Tibial artery (tissue), 4 donors: ENCODE measurements around the gene FRMD8.
A peak's percentile ranks its signal among the peaks of the same experiment; 100 is the strongest.

Source experiments
- DNase-seq, 2 donors: peaks; one replicate each; pipeline ENCODE4 v3.0.0-alpha.2; 2019
- H3K27ac ChIP-seq, 2 donors: fragments of 200-600 bp; sonication (generic) in 1 of 2; 1 replicate in 1 of 2; 2 replicates in 1 of 2; pipeline ENCODE4 v1.5.1; 2018 to 2019; ENCODE audit warnings: mild to moderate bottlenecking in 1 of 2
- H3K27me3 ChIP-seq, 2 donors: fragments of 200-600 bp; sonication (generic) in 1 of 2; one replicate each; pipeline versions ENCODE4 v1.5.1 to v1.6.0; 2016 to 2019
- H3K36me3 ChIP-seq, 3 donors: fragments of 200-600 bp; sonication (generic) in 2 of 3; one replicate each; pipeline ENCODE4 v1.5.1; 2016 to 2019; ENCODE audit warnings: mild to moderate bottlenecking in 2 of 3
- H3K4me1 ChIP-seq, 4 donors: fragments of 200-600 bp; sonication (generic) in 2 of 4; 1 replicate in 3 of 4; 2 replicates in 1 of 4; pipeline ENCODE4 v1.5.1; 2016 to 2019
- H3K4me3 ChIP-seq, 2 donors: fragments of 200-600 bp; sonication (generic) in 1 of 2; 1 replicate in 1 of 2; 2 replicates in 1 of 2; pipeline ENCODE4 v1.5.1; 2018 to 2019; ENCODE audit warnings: mild to moderate bottlenecking in 2 of 2
- H3K9me3 ChIP-seq, 3 donors: fragments of 200-600 bp; sonication (generic) in 1 of 3; one replicate each; pipeline ENCODE4 v1.5.1; 2016 to 2019
- intact Hi-C: fragments of 100-400 bp; cut with DNase I; formaldehyde crosslinking; loops from one replicate; pipeline ENCODE4 v1.15.0; 2023; ENCODE audit warnings: low total_unique reads
- TF ChIP-seq, protein P1 (sequence below), 2 experiments: fragments of 200-600 bp in 1 of 2; fragments of 450-650 bp in 1 of 2; IDR thresholded peaks; one replicate each; pipeline ENCODE4 v1.5.1; 2017 to 2019; ENCODE audit warnings: antibody characterized with exemption in 2 of 2, mild to moderate bottlenecking in 1 of 2, moderate library complexity in 1 of 2

The FRMD8 gene

GRCh38 chr11:65390996-65391395 is 4.6 kb downstream of the FRMD8 start:
- Histone ChIP-seq H3K4me3 (peak overlapping the region in 1 of 2 donors; percentile 11), H3K36me3 (peaks cover 0 to 54% (median 31%) of the 10 kb centered on the region in 3 donors), H3K9me3 (no peaks in the 10 kb centered on the region), H3K27me3 (no peaks in the 10 kb centered on the region), H3K27ac (peak overlapping the region; percentile 50 to 64), H3K4me1 (peaks cover 0 to 66% (median 43%) of the 10 kb centered on the region in 4 donors)
- TF ChIP-seq, protein P1, sequence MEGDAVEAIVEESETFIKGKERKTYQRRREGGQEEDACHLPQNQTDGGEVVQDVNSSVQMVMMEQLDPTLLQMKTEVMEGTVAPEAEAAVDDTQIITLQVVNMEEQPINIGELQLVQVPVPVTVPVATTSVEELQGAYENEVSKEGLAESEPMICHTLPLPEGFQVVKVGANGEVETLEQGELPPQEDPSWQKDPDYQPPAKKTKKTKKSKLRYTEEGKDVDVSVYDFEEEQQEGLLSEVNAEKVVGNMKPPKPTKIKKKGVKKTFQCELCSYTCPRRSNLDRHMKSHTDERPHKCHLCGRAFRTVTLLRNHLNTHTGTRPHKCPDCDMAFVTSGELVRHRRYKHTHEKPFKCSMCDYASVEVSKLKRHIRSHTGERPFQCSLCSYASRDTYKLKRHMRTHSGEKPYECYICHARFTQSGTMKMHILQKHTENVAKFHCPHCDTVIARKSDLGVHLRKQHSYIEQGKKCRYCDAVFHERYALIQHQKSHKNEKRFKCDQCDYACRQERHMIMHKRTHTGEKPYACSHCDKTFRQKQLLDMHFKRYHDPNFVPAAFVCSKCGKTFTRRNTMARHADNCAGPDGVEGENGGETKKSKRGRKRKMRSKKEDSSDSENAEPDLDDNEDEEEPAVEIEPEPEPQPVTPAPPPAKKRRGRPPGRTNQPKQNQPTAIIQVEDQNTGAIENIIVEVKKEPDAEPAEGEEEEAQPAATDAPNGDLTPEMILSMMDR (IDR thresholded peaks at IDR 0.05), result no peak
- DNase-seq, result no peak
- intact Hi-C loops, result loop anchor here (2.0 kb wide), 1 partner anchor 18 kb away; no protein-coding TSS in a partner anchor

GRCh38 chr11:65392186-65392829 is 5.9 kb downstream of the FRMD8 start:
- H3K4me1 ChIP-seq, result peaks cover 0 to 61% (median 36%) of the 10 kb centered on the region in 4 donors
- H3K4me3 ChIP-seq, result no peak overlapping the region
- no peak for DNase-seq
- H3K27me3 ChIP-seq, result no peaks in the 10 kb centered on the region
- TF ChIP-seq, protein P1 (IDR thresholded peaks at IDR 0.05), result no peak
- intact Hi-C loops, result no loop called here
- H3K36me3 ChIP-seq, result peaks cover 9 to 67% (median 44%) of the 10 kb centered on the region in 3 donors
- H3K27ac ChIP-seq, result no peak overlapping the region
- H3K9me3 ChIP-seq, result no peaks in the 10 kb centered on the region

GRCh38 chr11:65392899-65393298 is 6.5 kb downstream of the FRMD8 start:
- TF ChIP-seq, protein P1 (IDR thresholded peaks at IDR 0.05), result no peak
- no peak overlapping the region for H3K4me3 ChIP-seq
- intact Hi-C loops, result no loop called here
- H3K36me3 ChIP-seq, result peaks cover 10 to 73% (median 50%) of the 10 kb centered on the region in 3 donors
- H3K9me3 ChIP-seq, result no peaks in the 10 kb centered on the region
- peaks cover 0 to 55% (median 30%) of the 10 kb centered on the region in 4 donors for H3K4me1 ChIP-seq
- DNase-seq, result no peak
- H3K27me3 ChIP-seq, result no peaks in the 10 kb centered on the region
- no peak overlapping the region for H3K27ac ChIP-seq

- peaks cover 0 to 48% (median 26%) of the 10 kb centered on the region in 4 donors for H3K4me1 ChIP-seq
- TF ChIP-seq, protein P1 (IDR thresholded peaks at IDR 0.05), result no peak
- intact Hi-C loops, result no loop called here
- no peaks in the 10 kb centered on the region for H3K27me3 ChIP-seq
- no peaks in the 10 kb centered on the region for H3K9me3 ChIP-seq
- DNase-seq, result no peak
- H3K36me3 ChIP-seq, result peaks cover 10 to 76% (median 57%) of the 10 kb centered on the region in 3 donors
- H3K27ac ChIP-seq, result no peak overlapping the region
- no peak overlapping the region for H3K4me3 ChIP-seq
These were observed 7.2 kb downstream of the FRMD8 start for GRCh38 chr11:65393513-65394079.

- intact Hi-C loops, result no loop called here
- H3K4me3 ChIP-seq, result no peak overlapping the region
- H3K27me3 ChIP-seq, result no peaks in the 10 kb centered on the region
- peaks cover 10 to 76% (median 59%) of the 10 kb centered on the region in 3 donors for H3K36me3 ChIP-seq
- H3K27ac ChIP-seq, result no peak overlapping the region
- TF ChIP-seq, protein P1 (IDR thresholded peaks at IDR 0.05), result no peak
- no peak for DNase-seq
- H3K9me3 ChIP-seq, result no peaks in the 10 kb centered on the region
- H3K4me1 ChIP-seq, result peaks cover 0 to 43% (median 22%) of the 10 kb centered on the region in 4 donors
These were observed 7.7 kb downstream of the FRMD8 start for GRCh38 chr11:65394125-65394536.
